GM21515 (cell line): ENCODE data around the gene OR10P1.

ENCODE experiments used
- ATAC-seq: cut with Tn5 transposase; IDR thresholded peaks from one replicate; pipeline ENCODE4 v1.9.1; 2021; ENCODE audit not compliant: unreplicated experiment

Gene OR10P1

GRCh38 chr12:55651299-55651683 is 14.6 kb downstream of the OR10P1 start:
- ATAC-seq: no peak

GRCh38 chr12:55652352-55652751 is 15.7 kb downstream of the OR10P1 start:
- ATAC-seq: no peak

GRCh38 chr12:55653031-55653430 is 16.3 kb downstream of the OR10P1 start:
- no peak for ATAC-seq

GRCh38 chr12:55654511-55655214 is 18.0 kb downstream of the OR10P1 start:
- ATAC-seq: no peak

GRCh38 chr12:55657212-55657611 is 20.5 kb downstream of the OR10P1 start:
- no peak for ATAC-seq

GRCh38 chr12:55658212-55658611 is 21.5 kb downstream of the OR10P1 start:
- ATAC-seq: no peak

- ATAC-seq: no peak
These were observed 22.1 kb downstream of the OR10P1 start for GRCh38 chr12:55658635-55659391.

- no peak for ATAC-seq
These were observed 23.0 kb downstream of the OR10P1 start for GRCh38 chr12:55659486-55660385.

- ATAC-seq: no peak
These were observed 26.7 kb downstream of the OR10P1 start for GRCh38 chr12:55663391-55663790.

- ATAC-seq: no peak
These were observed 28.1 kb downstream of the OR10P1 start for GRCh38 chr12:55664826-55665225.

- no peak for ATAC-seq
These were observed 29.8 kb downstream of the OR10P1 start for GRCh38 chr12:55666508-55666907.

- no peak for ATAC-seq
These were observed 33.6 kb downstream of the OR10P1 start for GRCh38 chr12:55670276-55670675.

GRCh38 chr12:55671746-55672145 is 35.1 kb downstream of the OR10P1 start:
- ATAC-seq: no peak

GRCh38 chr12:55673638-55674037 is 36.9 kb downstream of the OR10P1 start:
- peak; percentile 98 for ATAC-seq

- ATAC-seq: no peak
These were observed 39.0 kb downstream of the OR10P1 start for GRCh38 chr12:55675666-55676065.

GRCh38 chr12:55676707-55677106 is 40.0 kb downstream of the OR10P1 start:
- no peak for ATAC-seq

GRCh38 chr12:55679691-55680090 is 43.0 kb downstream of the OR10P1 start:
- no peak for ATAC-seq

- ATAC-seq: no peak
These were observed 44.7 kb downstream of the OR10P1 start for GRCh38 chr12:55681142-55682077.

GRCh38 chr12:55682087-55682796 is 45.5 kb downstream of the OR10P1 start:
- no peak for ATAC-seq

GRCh38 chr12:55683676-55684075 is 47.0 kb downstream of the OR10P1 start:
- no peak for ATAC-seq
